Prostate gland (tissue), 2 donors: ENCODE data around the gene IL17RE.

ENCODE experiments used
- POLR2A ChIP-seq: fragments of 450-650 bp; IDR thresholded peaks from one replicate; pipeline ENCODE4 v1.6.1; 2016; ENCODE audit warnings: antibody characterized with exemption, mild to moderate bottlenecking
- TF ChIP-seq, protein P1 (sequence below), 4 experiments: fragments of 200-600 bp in 2 of 4; fragments of 450-650 bp in 2 of 4; sonication (generic) in 2 of 4; IDR thresholded peaks; 1 replicate in 3 of 4; 2 replicates in 1 of 4; pipeline ENCODE4 v1.5.1; 2016 to 2019; ENCODE audit warnings: antibody characterized with exemption in 4 of 4, mild to moderate bottlenecking in 2 of 4, moderate library complexity in 2 of 4

DNA sequence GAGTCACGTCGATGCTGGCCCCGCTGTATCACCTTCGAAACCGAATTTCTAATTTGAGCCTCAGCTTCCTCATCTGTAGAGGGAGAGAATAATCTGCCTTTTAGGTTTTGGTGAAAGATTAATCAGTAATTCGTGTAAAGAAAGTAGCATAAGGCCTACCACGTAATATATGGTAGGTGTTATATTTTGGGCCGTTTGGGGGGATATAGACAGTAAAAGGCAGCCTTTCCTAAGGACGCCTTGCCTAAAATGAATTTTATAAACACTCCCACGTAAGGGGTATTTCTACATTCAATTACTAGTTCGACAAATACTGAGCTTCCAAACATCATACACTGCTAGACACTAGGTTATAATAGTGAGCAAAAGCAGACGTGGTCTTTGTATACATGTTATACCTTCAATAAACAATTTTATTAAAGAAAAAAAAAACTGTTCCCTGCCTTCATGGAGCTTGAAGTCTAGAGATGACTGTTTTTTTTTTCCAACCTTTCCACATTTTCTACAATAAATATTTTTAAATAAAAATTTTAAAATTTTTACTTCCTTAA is 11.5 kb upstream of the IL17RE start:
- TF ChIP-seq, protein P1, sequence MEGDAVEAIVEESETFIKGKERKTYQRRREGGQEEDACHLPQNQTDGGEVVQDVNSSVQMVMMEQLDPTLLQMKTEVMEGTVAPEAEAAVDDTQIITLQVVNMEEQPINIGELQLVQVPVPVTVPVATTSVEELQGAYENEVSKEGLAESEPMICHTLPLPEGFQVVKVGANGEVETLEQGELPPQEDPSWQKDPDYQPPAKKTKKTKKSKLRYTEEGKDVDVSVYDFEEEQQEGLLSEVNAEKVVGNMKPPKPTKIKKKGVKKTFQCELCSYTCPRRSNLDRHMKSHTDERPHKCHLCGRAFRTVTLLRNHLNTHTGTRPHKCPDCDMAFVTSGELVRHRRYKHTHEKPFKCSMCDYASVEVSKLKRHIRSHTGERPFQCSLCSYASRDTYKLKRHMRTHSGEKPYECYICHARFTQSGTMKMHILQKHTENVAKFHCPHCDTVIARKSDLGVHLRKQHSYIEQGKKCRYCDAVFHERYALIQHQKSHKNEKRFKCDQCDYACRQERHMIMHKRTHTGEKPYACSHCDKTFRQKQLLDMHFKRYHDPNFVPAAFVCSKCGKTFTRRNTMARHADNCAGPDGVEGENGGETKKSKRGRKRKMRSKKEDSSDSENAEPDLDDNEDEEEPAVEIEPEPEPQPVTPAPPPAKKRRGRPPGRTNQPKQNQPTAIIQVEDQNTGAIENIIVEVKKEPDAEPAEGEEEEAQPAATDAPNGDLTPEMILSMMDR (IDR thresholded peaks at IDR 0.05), result no peak
- no peak for TF ChIP-seq POLR2A
